HEK293 (cell line): Measurements from ENCODE around the gene TIMM13.
A peak's percentile ranks its signal among the peaks of the same experiment; 100 is the strongest.
"Not testable (repeated sequence)": the region's sequence is repeated elsewhere in the genome, so short reads cannot be mapped to it uniquely, and the experiment has no call there.

Source experiments
- CTCF ChIA-PET: fragments of 350-600 bp; formaldehyde crosslinking; extraction: SDS; loops from one replicate; lab custom pipeline; 2021; ENCODE audit warnings: antibody characterized with exemption; lab: Yijun Ruan, JAX
- POLR2A ChIA-PET: fragments of 300-600 bp; formaldehyde crosslinking; extraction: SDS; loops from one replicate; lab custom pipeline; 2020; ENCODE audit warnings: antibody characterized with exemption, inconsistent platforms; lab: Yijun Ruan, JAX
- H3K27ac ChIP-seq: fragments of 200-500 bp; sonication (Bioruptor generic); 2 replicates; pipeline ENCODE4 v1.5.1; 2014; ENCODE audit warnings: low read depth, low read length, control low read depth, inconsistent platforms; ENCODE audit errors: extremely low read depth
- H3K36me3 ChIP-seq, 2 experiments: fragments of 200-500 bp in 1 of 2; sonication (Bioruptor generic) in 1 of 2; 1 replicate in 1 of 2; 2 replicates in 1 of 2; pipeline ENCODE4 v1.5.1; 2014 to 2017; ENCODE audit warnings: inconsistent platforms in 2 of 2, low read length in 2 of 2; ENCODE audit not compliant: control insufficient read depth in 2 of 2, insufficient read depth in 1 of 2
- H3K4me1 ChIP-seq: fragments of 200-500 bp; sonication (Bioruptor generic); 2 replicates; pipeline ENCODE4 v1.5.1; 2014; ENCODE audit warnings: mild to moderate bottlenecking, low read length, inconsistent platforms; ENCODE audit not compliant: control insufficient read depth, insufficient read depth
- H3K4me3 ChIP-seq: 2 replicates; pipeline ENCODE4 v1.5.1; 2011; ENCODE audit warnings: low read depth, mild to moderate bottlenecking, control low read depth, low read length, moderate library complexity
- H3K9me3 ChIP-seq: fragments of 200-500 bp; sonication (Bioruptor generic); 2 replicates; pipeline ENCODE4 v1.5.1; 2014; ENCODE audit warnings: low read depth, low read length, inconsistent platforms; ENCODE audit not compliant: control insufficient read depth, insufficient read depth
- AEBP2 ChIP-seq: fragments of 450-650 bp; formaldehyde crosslinking; IDR thresholded peaks from 2 replicates; pipeline ENCODE4 v1.5.1; 2016; ENCODE audit warnings: missing biosample characterization, missing genetic modification characterization, borderline replicate concordance
- GLI2 ChIP-seq: fragments of 450-650 bp; formaldehyde crosslinking; IDR thresholded peaks from 2 replicates; pipeline ENCODE4; 2017; ENCODE audit warnings: missing biosample characterization, missing genetic modification characterization, low read depth, borderline replicate concordance
- INSM2 ChIP-seq: fragments of 450-650 bp; formaldehyde crosslinking; IDR thresholded peaks from 2 replicates; pipeline ENCODE4 v1.5.1; 2016; ENCODE audit warnings: missing biosample characterization, missing genetic modification characterization
- KLF10 ChIP-seq: fragments of 450-650 bp; IDR thresholded peaks from 2 replicates; pipeline ENCODE4 v1.5.1; 2018; ENCODE audit warnings: missing biosample characterization, mild to moderate bottlenecking, missing genetic modification characterization
- KLF9 ChIP-seq: fragments of 450-650 bp; formaldehyde crosslinking; IDR thresholded peaks from 2 replicates; pipeline ENCODE4 v1.5.1; 2016; ENCODE audit warnings: missing biosample characterization, missing genetic modification characterization, low read depth
- RBAK ChIP-seq: fragments of 450-650 bp; formaldehyde crosslinking; IDR thresholded peaks from 2 replicates; pipeline ENCODE4 v1.5.1; 2016; ENCODE audit warnings: missing biosample characterization, missing genetic modification characterization
- SP3 ChIP-seq: fragments of 450-650 bp; formaldehyde crosslinking; IDR thresholded peaks from 2 replicates; pipeline ENCODE4 v1.5.1; 2016; ENCODE audit warnings: missing biosample characterization, missing genetic modification characterization
- ZBTB44 ChIP-seq: fragments of 450-650 bp; IDR thresholded peaks from 2 replicates; pipeline ENCODE4 v1.5.1; 2018; ENCODE audit warnings: missing biosample characterization, mild to moderate bottlenecking, missing genetic modification characterization
- ZNF121 ChIP-seq: fragments of 450-650 bp; formaldehyde crosslinking; IDR thresholded peaks from 2 replicates; pipeline ENCODE4 v1.5.1; 2016; ENCODE audit warnings: missing biosample characterization, missing genetic modification characterization
- ZNF138 ChIP-seq: fragments of 450-650 bp; formaldehyde crosslinking; IDR thresholded peaks from 2 replicates; pipeline ENCODE4 v1.5.1; 2016; ENCODE audit warnings: missing biosample characterization, missing genetic modification characterization, borderline replicate concordance
- ZNF239 ChIP-seq: fragments of 450-650 bp; formaldehyde crosslinking; IDR thresholded peaks from 2 replicates; pipeline ENCODE4 v1.5.1; 2016; ENCODE audit warnings: missing biosample characterization, missing genetic modification characterization
- ZNF341 ChIP-seq: fragments of 450-650 bp; formaldehyde crosslinking; IDR thresholded peaks from 2 replicates; pipeline ENCODE4; 2016; ENCODE audit warnings: low read depth, missing biosample characterization, missing genetic modification characterization
- ZNF37A ChIP-seq: fragments of 450-650 bp; IDR thresholded peaks from 2 replicates; pipeline ENCODE4 v1.5.1; 2018; ENCODE audit warnings: missing biosample characterization, missing genetic modification characterization
- ZNF473 ChIP-seq: fragments of 450-650 bp; formaldehyde crosslinking; IDR thresholded peaks from 2 replicates; pipeline ENCODE4 v1.5.1; 2017; ENCODE audit warnings: missing biosample characterization, missing genetic modification characterization
- ZNF600 ChIP-seq: fragments of 450-650 bp; formaldehyde crosslinking; IDR thresholded peaks from 2 replicates; pipeline ENCODE4 v1.5.1; 2016; ENCODE audit warnings: missing biosample characterization, missing genetic modification characterization
- ZNF707 ChIP-seq: fragments of 450-650 bp; formaldehyde crosslinking; IDR thresholded peaks from 2 replicates; pipeline ENCODE4 v1.5.1; 2016; ENCODE audit warnings: missing biosample characterization, missing genetic modification characterization
- ZNF837 ChIP-seq: fragments of 450-650 bp; formaldehyde crosslinking; IDR thresholded peaks from 2 replicates; pipeline ENCODE4 v1.5.1; 2016; ENCODE audit warnings: missing biosample characterization, missing genetic modification characterization

Gene TIMM13

GRCh38 chr19:2469102-2469914 is 41.9 kb upstream of the TIMM13 start (continued):
- peak; percentile 58; the same call in 1 of the 2 replicates for TF ChIP-seq ZNF600 (tag by site-specific recombination)
- TF ChIP-seq KLF10, result no peak
- no peak for TF ChIP-seq RBAK (tag by site-specific recombination)
- TF ChIP-seq ZNF837, result no peak
- TF ChIP-seq, all 188 proteins: peak for 18

- no peak overlapping the region for H3K4me3 ChIP-seq
- no peak overlapping the region for H3K27ac ChIP-seq
- no peaks in the 10 kb centered on the region for H3K4me1 ChIP-seq
- no peaks in the 10 kb centered on the region for H3K9me3 ChIP-seq
- CTCF ChIA-PET, result interaction anchor here (1.9 to 3.0 kb wide), 3 partner anchors 142 to 168 kb away, joined by 9 to 16 read pairs (median 12); no protein-coding TSS in a partner anchor
- POLR2A ChIA-PET, result interaction anchor here (0.6 to 3.1 kb wide), 6 partner anchors 9 to 314 kb away, joined by 3 to 11 read pairs (median 4); no protein-coding TSS in a partner anchor
- H3K36me3 ChIP-seq, result no peaks in the 10 kb centered on the region
- TF ChIP-seq ZBTB44 (tag by site-specific recombination) (no peak), AEBP2 (tag by site-specific recombination) (no peak), KLF9 (tag by site-specific recombination) (no peak), GLI2 (tag by site-specific recombination) (no peak), ZNF37A (tag by site-specific recombination) (no peak), ZNF473 (no peak), ZNF239 (no peak), SP3 (no peak)
These were observed 41.2 kb upstream of the TIMM13 start for GRCh38 chr19:2468596-2468995.

- H3K36me3 ChIP-seq, result no peaks in the 10 kb centered on the region
- H3K4me3 ChIP-seq, result no peak overlapping the region
- H3K27ac ChIP-seq, result no peak overlapping the region
- H3K9me3 ChIP-seq, result no peaks in the 10 kb centered on the region
- POLR2A ChIA-PET, result interaction anchor here (2.7 to 5.7 kb wide), 2 partner anchors 12 kb away, joined by 13 to 62 read pairs; partner anchors contain the start of gene GADD45B
- CTCF ChIA-PET, result interaction anchor here (1.1 to 3.5 kb wide), 2 partner anchors 10 to 29 kb away, joined by 3 to 13 read pairs; no protein-coding TSS in a partner anchor
- no peak for TF ChIP-seq ZNF138 (tag by site-specific recombination)
- TF ChIP-seq ZNF121, result peak; percentile 38; the same call in 1 of the 2 replicates
- no peak for TF ChIP-seq ZNF341 (tag by site-specific recombination)
- no peak for TF ChIP-seq ZNF707 (tag by site-specific recombination)
- TF ChIP-seq INSM2 (tag by site-specific recombination), result no peak
- TF ChIP-seq, all 188 proteins: peak for 1
- no peaks in the 10 kb centered on the region for H3K4me1 ChIP-seq
These were observed 37.0 kb upstream of the TIMM13 start for GRCh38 chr19:2464389-2464788.

GRCh38 chr19:2463694-2464093 is 36.3 kb upstream of the TIMM13 start:
- ChIA-PET CTCF (interaction anchor here (0.6 to 3.5 kb wide), 5 partner anchors 10 to 244 kb away, joined by 3 to 13 read pairs (median 5); no protein-coding TSS in a partner anchor), POLR2A (interaction anchor here (0.7 to 5.7 kb wide), 5 partner anchors 10 to 78 kb away, joined by 3 to 62 read pairs (median 4); partner anchors contain the start of gene GADD45B)
- H3K4me3 ChIP-seq, H3K36me3 ChIP-seq, H3K4me1 ChIP-seq, H3K27ac ChIP-seq, H3K9me3 ChIP-seq: not testable (repeated sequence)
